CMK (cell line): ENCODE results near the gene PTPN13.
A peak's percentile ranks its signal among the peaks of the same experiment; 100 is the strongest.
"Not testable (repeated sequence)": the region's sequence is repeated elsewhere in the genome, so short reads cannot be mapped to it uniquely, and the experiment has no call there.

ENCODE experiments used
- DNase-seq: peaks from one replicate; pipeline ENCODE4 v3.0.0-alpha.2; 2010; ENCODE audit warnings: low read depth

PTPN13 gene

DNA sequence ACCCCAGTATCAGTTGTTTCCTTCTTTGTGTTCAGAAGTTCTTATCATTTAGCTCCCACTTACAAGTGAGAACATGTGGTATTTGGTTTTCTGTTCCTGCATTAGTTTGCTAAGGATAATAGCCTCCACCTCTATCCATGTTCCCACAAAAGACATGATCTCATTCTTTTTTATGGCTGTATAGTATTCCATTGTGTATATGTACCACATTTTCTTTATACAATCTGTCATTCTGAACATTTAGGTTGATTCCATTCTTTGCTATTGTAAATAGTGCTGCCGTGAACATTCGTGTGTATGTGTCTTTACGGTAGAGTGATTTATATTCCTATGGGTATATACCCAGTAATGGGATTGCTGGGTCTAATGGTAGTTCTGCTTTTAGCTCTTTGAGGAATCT is 125.0 kb downstream of the PTPN13 start:
- not testable (repeated sequence) for DNase-seq

DNA sequence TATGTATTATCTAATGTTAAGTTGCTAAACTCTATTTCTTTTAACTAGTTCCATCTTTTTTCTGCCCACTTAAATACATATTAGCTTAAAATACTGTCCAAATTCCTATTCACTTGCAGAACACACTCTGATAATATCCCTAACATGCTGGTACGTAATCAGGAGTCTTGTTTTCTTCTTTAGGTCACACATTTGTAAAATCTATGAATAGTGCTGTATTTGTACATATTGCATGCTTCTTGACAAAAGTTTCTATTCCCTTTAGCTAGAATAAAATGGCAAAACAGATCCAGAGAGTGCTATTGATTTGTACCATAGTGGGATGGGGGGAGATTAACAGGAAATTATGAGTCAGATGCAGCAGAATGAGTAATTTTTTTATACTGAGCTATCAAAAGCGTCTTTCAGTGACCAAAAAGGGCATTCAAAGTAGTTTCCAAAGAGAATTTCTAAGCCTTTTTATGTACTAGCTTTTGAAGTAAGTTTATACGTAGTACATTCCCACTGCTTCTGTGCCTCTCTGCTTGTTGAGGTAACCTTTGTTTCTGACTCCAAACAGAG is 126.5 kb downstream of the PTPN13 start:
- no peak for DNase-seq

DNA sequence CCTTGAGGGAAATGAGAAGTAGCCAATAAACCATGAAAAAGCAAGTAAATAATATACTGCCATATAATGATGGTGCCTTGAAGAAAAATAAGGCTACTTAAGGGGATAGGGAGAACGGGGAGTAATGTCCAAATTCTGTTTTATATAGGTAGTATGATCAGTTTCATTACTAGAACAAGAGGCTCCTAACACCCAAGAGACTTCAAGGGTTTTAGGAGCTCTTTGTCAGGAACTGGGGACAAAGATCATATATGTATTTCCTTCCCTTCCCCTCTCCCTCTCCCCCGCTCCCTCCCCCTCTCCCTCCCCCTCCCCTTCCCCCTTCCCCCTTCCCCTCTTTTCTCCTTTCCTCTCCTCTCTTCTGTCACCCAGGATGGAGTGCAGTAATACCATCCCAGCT is 127.3 kb downstream of the PTPN13 start:
- no peak for DNase-seq

DNA sequence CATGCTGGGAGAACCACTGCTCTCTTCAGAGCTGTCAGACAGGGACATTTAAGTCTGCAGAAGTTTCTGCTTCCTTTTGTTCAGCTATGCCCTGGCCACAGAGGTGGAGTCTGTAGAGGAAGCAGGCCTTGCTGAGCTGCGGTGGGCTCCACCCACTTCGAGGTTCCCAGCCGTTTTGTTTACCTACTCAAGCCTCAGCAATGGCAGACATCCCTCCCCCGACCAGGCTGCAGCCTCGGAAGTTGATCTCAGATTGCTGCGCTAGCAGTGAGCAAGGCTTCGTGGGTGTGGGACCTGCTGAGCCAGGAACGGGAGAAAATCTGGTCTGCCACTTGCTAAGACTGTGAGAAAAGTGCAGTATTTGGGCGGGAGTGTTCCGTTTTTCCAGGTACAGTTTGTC is 136.2 kb downstream of the PTPN13 start:
- DNase-seq, result peak; percentile 34

DNA sequence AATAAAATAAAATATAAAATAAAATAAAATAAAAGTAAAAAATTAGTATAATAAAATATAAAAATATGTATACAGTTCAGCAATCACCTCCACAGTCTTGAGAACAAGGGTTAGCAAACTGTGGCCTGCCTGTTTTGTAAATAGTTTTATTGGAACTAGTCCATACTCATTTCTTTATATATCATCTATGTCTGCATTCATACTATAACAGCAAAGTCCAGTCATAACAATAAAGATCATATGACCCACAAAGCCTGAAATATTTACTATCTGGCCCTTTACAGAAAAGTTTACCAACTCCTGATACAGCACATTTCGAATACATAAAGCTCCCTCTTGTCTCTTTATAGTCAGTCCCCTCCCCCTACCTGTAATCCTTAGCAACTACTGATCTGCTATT is 143.1 kb downstream of the PTPN13 start:
- no peak for DNase-seq

DNA sequence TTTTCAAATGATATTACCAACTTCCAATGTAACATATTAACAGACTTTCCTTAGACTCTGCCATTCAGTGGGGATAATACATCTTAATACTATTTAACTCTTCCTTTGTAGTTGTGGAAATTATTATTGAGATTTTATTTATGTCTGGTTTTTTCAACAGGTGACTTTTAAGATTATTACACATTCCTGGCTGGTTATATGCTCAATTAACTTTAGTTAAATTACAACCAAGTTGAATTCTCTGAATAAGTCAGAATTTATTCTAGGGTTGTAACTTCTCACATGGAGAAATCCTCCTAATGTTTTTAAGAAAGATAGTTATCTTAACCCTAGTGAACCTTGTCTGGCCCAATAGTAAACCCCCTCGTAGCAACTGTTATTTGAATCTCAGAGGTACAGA is 147.7 kb downstream of the PTPN13 start:
- DNase-seq, result no peak

DNA sequence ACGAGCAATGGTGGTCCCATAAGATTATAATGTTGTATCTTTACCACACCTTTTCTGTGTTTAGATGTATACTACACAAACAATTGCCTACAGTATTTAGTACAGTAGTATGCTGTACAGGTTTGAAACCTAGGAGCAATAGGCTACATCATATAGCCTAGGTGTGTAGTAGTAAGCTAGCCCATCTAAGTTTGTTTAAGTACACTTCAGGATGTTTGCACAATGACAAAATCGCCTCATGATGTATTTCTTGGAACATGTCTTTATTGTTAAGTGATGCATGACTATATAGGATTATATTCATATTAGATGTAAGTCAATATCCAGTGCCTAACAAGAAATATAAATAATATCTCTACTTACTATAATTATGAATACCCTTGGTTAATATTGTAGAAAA is 150.5 kb downstream of the PTPN13 start:
- DNase-seq, result no peak

DNA sequence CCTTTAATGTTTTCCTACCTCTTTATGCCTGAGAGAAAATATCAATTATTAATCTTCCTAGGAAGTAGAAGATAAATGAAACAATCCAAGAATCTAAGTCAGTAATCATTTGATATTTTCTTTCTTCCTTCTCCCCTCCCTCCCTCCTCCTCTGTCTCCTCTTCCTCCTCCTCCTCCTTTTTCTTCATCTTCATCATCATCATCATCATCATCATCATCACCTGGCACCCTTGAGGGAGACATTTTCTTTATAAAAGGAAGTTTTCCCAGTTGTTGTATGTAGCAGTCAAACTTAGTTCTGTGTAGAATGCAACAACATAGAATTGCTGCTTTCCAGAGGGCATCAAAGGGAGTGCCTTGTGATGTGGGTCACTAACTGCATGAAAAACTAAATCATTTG is 155.0 kb downstream of the PTPN13 start:
- DNase-seq, result no peak

DNA sequence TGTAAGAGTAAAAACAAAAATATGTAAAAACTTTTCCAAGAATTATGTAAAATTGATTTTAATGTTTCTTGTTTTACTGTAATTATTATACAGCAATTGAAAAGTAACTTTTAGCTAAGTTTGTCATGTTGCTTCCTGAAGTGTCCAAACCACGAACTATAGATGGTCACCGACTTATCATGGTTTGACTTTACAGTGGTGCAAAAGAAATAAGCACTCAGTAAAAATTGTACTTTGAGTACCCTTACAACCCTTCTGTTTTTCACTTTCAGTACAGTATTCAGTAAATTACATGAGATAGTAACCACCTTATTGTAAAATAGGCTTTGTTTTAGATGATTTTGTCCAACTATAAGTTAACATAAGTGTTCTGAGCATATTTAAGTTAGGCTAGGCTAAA is 161.3 kb downstream of the PTPN13 start:
- no peak for DNase-seq

DNA sequence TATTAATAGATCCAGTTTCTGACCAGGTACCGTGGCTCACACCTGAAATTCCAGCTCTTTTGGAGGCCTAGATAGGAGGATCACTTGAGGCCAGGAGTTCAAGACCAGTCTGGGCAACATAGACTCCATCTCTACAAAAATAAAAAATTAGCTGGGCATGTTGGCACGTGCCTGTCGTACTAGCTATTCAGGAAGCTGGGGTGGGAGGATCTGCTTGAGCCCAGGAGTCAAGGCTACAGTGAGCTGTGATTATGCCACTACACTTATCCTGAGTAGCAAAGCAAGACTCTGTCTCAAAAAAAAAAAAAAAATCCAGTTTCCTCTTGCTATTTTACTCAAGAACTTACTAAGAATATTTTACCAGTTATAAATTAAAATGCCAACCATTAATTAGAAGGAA is 163.4 kb downstream of the PTPN13 start:
- no peak for DNase-seq

DNA sequence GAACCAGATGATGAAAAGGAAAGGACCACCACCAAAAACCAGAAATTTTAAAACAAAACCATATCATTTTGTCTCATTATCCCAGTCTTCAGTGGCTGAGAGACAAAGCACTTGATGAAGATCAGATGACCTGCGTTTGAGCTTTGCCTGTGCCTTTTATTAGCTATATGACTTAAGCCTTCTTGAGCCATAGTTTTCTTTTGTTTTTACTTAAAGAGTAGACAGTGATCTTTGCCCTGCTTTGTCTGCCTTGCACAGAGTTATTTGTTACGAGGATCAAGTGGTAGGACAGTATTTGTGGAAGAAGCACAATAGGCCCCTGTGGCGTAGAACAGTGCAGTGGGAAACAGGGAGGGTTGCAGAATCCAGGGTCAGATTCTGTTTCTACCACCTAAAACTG is 165.2 kb downstream of the PTPN13 start:
- DNase-seq, result no peak

DNA sequence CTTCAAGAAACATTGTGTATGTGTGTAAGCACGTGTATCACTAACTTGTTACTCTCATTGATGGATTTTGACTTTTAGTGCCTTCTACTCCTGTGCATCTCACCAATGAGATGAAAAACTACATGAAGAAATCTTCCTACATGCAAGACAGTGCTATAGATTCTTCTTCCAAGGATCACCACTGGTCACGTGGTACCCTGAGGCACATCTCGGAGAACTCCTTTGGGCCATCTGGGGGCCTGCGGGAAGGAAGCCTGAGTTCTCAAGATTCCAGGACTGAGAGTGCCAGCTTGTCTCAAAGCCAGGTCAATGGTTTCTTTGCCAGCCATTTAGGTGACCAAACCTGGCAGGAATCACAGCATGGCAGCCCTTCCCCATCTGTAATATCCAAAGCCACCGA is 168.5 kb downstream of the PTPN13 start:
- no peak for DNase-seq

DNA sequence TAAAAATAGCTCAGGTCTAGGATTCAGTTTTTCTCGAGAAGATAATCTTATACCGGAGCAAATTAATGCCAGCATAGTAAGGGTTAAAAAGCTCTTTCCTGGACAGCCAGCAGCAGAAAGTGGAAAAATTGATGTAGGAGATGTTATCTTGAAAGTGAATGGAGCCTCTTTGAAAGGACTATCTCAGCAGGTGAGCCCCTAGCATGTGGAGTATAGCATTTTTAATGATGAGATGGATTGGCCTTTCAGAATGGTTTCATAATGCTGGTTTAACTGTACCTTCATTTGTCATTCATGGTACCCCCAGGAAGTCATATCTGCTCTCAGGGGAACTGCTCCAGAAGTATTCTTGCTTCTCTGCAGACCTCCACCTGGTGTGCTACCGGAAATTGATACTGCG is 175.7 kb downstream of the PTPN13 start:
- DNase-seq, result no peak

DNA sequence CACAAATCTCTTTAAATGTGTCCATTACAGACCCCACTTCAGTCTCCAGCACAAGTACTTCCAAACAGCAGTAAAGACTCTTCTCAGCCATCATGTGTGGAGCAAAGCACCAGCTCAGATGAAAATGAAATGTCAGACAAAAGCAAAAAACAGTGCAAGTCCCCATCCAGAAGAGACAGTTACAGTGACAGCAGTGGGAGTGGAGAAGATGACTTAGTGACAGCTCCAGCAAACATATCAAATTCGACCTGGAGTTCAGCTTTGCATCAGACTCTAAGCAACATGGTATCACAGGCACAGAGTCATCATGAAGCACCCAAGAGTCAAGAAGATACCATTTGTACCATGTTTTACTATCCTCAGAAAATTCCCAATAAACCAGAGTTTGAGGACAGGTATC is 177.0 kb downstream of the PTPN13 start:
- DNase-seq, result no peak

DNA sequence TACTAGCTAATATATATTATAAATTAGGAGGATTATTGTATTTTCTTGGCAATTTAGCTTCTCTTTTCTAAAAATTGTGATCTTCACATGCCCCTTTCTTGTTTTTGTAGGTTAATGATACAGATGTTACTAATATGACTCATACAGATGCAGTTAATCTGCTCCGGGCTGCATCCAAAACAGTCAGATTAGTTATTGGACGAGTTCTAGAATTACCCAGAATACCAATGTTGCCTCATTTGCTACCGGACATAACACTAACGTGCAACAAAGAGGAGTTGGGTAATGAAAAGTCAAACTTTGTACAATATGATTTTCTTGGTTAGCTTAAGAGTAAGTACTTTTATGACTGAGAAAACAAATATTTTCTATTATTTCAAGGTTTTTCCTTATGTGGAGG is 180.9 kb downstream of the PTPN13 start:
- DNase-seq, result no peak

DNA sequence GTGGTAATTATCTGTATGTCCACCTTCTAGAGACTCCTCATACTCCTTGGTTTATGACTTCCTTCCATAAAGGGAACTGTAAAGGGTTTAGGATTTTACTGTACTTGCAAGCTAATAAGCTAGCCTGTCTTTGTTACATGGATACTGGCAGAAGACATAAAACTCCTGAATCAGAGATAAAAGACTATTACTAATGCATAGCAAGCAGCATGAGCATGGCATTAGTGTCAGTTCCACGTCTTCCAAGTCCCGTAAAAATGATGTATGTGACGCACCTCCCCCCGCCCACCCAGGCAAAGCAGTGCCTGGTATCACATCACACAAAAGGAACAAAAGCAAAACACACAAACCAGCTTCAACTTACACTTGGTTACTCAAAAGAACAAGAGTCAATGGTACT is 184.1 kb downstream of the PTPN13 start:
- no peak for DNase-seq

DNA sequence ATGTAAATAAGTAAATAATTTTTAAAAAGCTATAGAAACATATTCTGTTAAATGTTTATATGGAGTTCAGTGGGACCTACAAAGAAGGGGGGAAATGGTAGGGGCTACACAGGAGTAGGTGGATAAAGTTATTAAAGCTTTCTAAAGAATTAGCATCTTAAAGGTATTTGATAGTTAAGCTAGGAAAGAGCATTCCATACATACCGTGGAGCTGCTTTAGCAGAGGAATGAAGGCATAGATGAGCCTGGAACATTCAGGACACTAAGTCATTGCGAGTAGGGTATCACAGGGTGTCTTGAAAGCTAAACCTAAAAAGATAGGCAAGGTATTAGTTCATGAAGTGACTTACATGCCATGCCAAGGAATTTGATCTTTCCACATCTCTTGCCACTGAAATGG is 194.7 kb downstream of the PTPN13 start:
- DNase-seq, result no peak

DNA sequence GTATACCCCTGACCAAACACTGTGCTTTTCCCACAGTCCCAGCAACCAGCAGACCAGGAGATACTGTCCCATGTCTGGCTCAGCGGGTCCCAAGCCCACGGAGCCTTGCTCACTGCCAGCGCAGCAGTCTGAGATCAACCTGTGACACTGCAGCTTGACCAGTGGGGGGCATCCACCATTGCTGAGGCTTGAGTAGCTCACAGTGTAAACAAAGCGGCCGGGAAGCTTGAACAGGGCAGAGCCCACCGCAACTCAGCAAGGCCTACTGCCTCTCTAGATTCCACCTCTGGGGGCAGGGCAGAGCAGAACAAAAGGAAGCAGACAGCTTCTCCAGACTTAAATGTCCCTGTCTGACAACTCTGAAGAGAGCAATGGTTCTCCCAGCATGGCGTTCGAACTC is 197.0 kb downstream of the PTPN13 start:
- no peak for DNase-seq

DNA sequence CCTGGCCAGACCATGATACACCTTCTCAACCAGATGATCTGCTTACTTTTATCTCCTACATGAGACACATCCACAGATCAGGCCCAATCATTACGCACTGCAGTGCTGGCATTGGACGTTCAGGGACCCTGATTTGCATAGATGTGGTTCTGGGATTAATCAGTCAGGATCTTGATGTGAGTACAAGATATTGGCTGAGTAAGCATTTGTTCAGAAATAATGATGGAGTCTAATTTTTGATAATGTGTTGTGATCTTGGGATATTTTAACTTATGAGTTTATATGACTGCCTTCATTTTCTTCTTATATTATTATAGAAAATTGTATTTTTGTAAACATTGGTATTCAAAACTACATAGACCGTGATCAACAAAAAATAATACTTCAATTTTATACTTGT is 215.7 kb downstream of the PTPN13 start:
- no peak for DNase-seq

DNA sequence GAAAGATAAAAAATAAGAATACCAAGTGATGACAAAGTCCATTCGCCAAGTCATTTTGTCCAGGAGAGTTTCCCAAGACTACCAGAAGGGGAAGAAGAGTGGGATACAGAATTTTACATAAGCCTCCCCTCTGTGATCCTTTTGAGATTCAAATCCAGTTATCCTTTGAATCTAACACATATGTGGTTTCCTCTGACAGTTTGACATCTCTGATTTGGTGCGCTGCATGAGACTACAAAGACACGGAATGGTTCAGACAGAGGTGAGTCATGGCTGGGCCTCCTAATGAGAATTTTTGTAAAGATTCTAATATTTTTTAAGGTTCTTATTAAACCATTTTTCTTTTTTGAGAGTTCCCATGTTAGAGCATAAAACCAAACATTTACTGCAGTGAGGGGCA is 216.7 kb downstream of the PTPN13 start:
- no peak for DNase-seq

DNA sequence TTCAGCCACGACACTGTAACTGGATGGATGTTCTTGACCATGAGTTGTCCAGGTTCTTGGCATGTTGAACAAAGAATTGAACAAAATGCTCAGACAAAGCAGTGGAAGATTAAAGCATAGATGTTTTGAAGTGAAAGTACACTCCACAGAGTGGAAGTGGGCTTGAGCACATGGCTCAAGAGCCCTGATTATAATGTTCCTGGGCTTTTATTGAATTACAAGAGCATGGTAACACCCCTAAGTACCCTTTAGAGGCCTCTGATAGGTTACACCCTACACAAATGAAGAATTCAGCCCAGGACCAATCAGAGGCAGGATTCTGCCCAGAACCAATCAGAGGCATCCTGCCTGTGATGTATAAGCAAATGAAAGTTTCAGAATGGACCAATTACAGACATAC is 221.5 kb downstream of the PTPN13 start:
- no peak for DNase-seq

DNA sequence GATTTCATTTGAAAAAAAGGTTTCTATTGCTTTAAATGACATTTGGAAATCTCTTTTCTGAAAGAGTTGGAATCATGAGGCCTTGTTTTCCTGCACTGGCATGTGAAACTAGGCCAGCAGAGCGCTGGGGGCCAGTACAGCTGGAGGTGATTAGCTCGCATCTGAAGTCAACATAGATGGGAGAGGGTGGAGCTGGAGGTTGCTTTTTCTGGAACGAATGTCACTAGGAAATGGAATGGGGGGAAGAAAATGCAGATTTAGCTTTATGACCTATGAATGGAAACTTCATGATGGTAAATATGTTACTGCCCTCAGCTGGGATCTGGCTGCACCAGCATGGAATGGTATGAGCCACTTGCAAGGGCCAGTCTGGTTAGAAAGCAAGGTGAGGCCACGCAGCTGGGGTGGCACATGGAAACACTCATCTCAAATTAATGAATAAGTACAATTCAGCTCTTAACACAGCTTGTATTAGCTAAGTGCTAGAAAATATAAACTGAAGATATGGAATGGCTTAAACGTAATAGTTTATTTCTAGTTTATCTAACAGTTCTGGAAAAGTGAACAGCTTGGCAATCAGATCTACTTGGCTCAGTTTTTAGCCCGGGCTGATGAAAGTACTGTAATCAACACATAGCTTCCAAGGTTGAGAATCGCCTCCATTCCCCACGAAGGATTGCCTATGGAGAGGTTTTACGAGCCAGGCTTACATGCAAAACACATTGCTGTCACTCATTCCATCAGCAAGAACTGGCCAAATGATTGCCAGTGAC is 222.6 kb downstream of the PTPN13 start:
- DNase-seq, result no peak

DNA sequence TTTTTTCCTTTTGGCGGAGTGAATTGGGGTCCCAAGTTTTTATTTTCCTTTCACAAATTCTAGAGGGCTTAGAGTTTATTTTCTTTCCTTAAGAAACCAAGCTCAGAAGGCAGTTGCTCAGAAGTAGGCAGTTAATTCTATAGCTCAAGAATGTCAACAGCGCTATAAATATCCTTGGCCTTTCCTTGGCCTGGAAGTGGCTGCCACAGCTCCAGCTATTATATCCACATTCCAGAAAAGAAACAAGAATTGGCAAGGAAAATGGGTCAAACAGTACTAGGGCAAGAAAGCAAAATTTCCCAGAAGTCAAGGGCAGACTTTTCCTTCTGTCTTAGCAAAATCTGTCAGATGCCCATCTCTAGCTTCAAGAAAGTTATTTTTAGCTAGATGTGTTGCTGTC is 224.1 kb downstream of the PTPN13 start:
- no peak for DNase-seq

DNA sequence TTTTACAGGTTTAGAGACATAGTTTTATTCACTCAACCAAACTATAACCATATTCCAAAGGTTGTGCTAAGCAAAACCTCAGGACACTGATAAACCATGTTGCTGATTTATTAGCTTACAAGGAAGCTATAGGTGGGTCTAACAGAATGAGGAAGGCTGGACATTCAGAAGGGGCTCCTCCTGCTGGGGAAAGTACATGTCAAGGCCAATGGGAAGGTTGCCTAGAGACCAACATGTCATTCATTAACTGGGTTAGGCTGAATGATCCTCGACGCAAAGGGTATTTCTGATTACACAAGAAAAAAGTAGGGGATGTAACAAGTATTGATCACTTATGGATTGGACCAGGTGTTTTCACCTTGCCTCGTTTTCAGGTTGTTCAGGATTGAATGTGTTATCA is 224.7 kb downstream of the PTPN13 start:
- no peak for DNase-seq
